GM12878 (cell line): ENCODE data around the gene TMEM163. TPM values are rescaled to one million over a fixed set of nuclear protein-coding genes. Genes with fewer than 3 reads are reported as not detected.

Experiments
- ATAC-seq: fragments of 200-7000 bp; cut with Tn5 transposase; 3 replicates; pipeline ENCODE4 v1.9.1; 2020; ENCODE audit warnings: mild to moderate bottlenecking, moderate library complexity
- BruUV-seq: library from RNA; stranded (reverse); fragments of 400-500 nt; replicated peaks from 2 replicates; lab custom pipeline; 2021; lab: Mats Ljungman, UMichigan
- CTCF ChIA-PET: fragments of 300-600 bp; sonication (Branson Sonifier 250); formaldehyde crosslinking; extraction: SDS; loops from one replicate; lab custom pipeline; 2021; ENCODE audit warnings: inconsistent platforms; lab: Yijun Ruan, JAX
- POLR2A ChIA-PET: fragments of 350-600 bp; formaldehyde crosslinking; extraction: SDS; loops from one replicate; lab custom pipeline; 2021; ENCODE audit warnings: inconsistent platforms; lab: Charles Lee
- RAD21 ChIA-PET: fragments of 300-600 bp; sonication (Branson Sonifier 250); formaldehyde crosslinking; loops from one replicate; lab custom pipeline; 2023; ENCODE audit warnings: antibody characterized with exemption; ENCODE audit not compliant: unreplicated experiment; lab: Charles Lee
- SMC1A ChIA-PET: fragments of 300-600 bp; sonication (Branson Sonifier 250); formaldehyde crosslinking; loops from one replicate; lab custom pipeline; 2023; ENCODE audit not compliant: unreplicated experiment, uncharacterized antibody; lab: Charles Lee
- DNase-seq: peaks from one replicate; pipeline ENCODE4 v3.0.0-alpha.2; 2011; ENCODE audit warnings: low read depth, low spot score
- FAIRE-seq: peaks from 3 replicates; lab custom pipeline; 2011; peaks lifted over from hg19 to GRCh38; lab: Jason Lieb, UNC
- H2AFZ ChIP-seq: 2 replicates; pipeline ENCODE4 v1.6.0; 2011; ENCODE audit warnings: low read depth, low read length, control low read depth; ENCODE audit not compliant: control insufficient read depth
- H3K27ac ChIP-seq: 2 replicates; pipeline ENCODE4 v1.5.1; 2011; ENCODE audit warnings: control low read depth; ENCODE audit not compliant: control insufficient read depth, insufficient read depth
- H3K27me3 ChIP-seq, 2 experiments: replicated peaks in 1 of 2; 2 replicates each; pipeline versions ENCODE4 v1.6.0 to v1.6.1; 2011; ENCODE audit warnings: low read length in 1 of 2; ENCODE audit not compliant: control insufficient read depth in 2 of 2, insufficient read depth in 2 of 2
- H3K36me3 ChIP-seq, 2 experiments: 2 replicates each; pipeline ENCODE4 v1.5.1; 2011; ENCODE audit warnings: low read length in 1 of 2; ENCODE audit not compliant: control insufficient read depth in 2 of 2, insufficient read depth in 2 of 2
- H3K4me1 ChIP-seq: 2 replicates; pipeline ENCODE4 v1.6.1; 2011; ENCODE audit warnings: mild to moderate bottlenecking, low read length, moderate library complexity, mixed read lengths; ENCODE audit not compliant: control insufficient read depth, insufficient read depth
- H3K4me2 ChIP-seq: 2 replicates; pipeline ENCODE4 v1.6.0; 2011; ENCODE audit warnings: control low read depth; ENCODE audit not compliant: control insufficient read depth, insufficient read depth
- H3K4me3 ChIP-seq: fragments of 200-600 bp; sonication (generic); 2 replicates; pipeline ENCODE4 v1.5.1; 2016
- H3K79me2 ChIP-seq: 2 replicates; pipeline ENCODE4 v1.6.0; 2011; ENCODE audit warnings: low read length; ENCODE audit not compliant: control insufficient read depth, insufficient read depth
- H3K9ac ChIP-seq: 2 replicates; pipeline ENCODE4 v1.8.0; 2011; ENCODE audit warnings: low read length, control low read depth, mixed read lengths; ENCODE audit not compliant: control insufficient read depth, insufficient read depth
- H3K9me3 ChIP-seq: replicated peaks from 3 replicates; pipeline ENCODE4 v1.5.1; 2011; ENCODE audit warnings: mild to moderate bottlenecking, low read length; ENCODE audit not compliant: control insufficient read depth, insufficient read depth
- H4K20me1 ChIP-seq: 2 replicates; pipeline ENCODE4 v1.6.0; 2011; ENCODE audit not compliant: control insufficient read depth, insufficient read depth
- ATF2 ChIP-seq: IDR thresholded peaks from 2 replicates; pipeline ENCODE4 v1.6.1; 2012; ENCODE audit warnings: low read length, inconsistent platforms
- BCLAF1 ChIP-seq: fragments of 450-650 bp; IDR thresholded peaks from 2 replicates; pipeline ENCODE4 v1.6.1; 2017; ENCODE audit warnings: antibody characterized with exemption, mild to moderate bottlenecking, moderate library complexity
- IKZF1 ChIP-seq: fragments of 450-650 bp; conservative IDR thresholded peaks from 2 replicates; pipeline ENCODE4 v1.6.1; 2017; ENCODE audit warnings: antibody characterized with exemption, mild to moderate bottlenecking
- IKZF2 ChIP-seq, 2 experiments: fragments of 450-650 bp; IDR thresholded peaks; 2 replicates each; pipeline ENCODE4 v1.6.1; 2017; ENCODE audit warnings: mild to moderate bottlenecking in 2 of 2, moderate library complexity in 2 of 2
- KDM1A ChIP-seq: fragments of 200-600 bp; sonication (generic); IDR thresholded peaks from 2 replicates; pipeline ENCODE4 v1.6.1; 2016; ENCODE audit warnings: borderline replicate concordance
- MYB ChIP-seq: fragments of 150-350 bp; IDR thresholded peaks from 2 replicates; pipeline ENCODE4 v1.6.1; 2014; ENCODE audit warnings: mild to moderate bottlenecking, low read depth, low read length, borderline replicate concordance
- NFYA ChIP-seq: IDR thresholded peaks from 2 replicates; pipeline ENCODE4 v1.6.1; 2011; ENCODE audit warnings: low read depth, mild to moderate bottlenecking, low read length, improper control_type of control experiment, borderline replicate concordance
- POLR2A ChIP-seq: IDR thresholded peaks from 2 replicates; pipeline ENCODE4 v1.6.1; 2011; ENCODE audit warnings: low read depth, mild to moderate bottlenecking, low read length
- POU2F2 ChIP-seq: IDR thresholded peaks from 3 replicates; pipeline ENCODE4 v1.6.1; 2011; ENCODE audit warnings: low read depth, mild to moderate bottlenecking, low read length, borderline replicate concordance
- RCOR1 ChIP-seq: conservative IDR thresholded peaks from 2 replicates; pipeline ENCODE4 v1.6.1; 2012; ENCODE audit warnings: low read depth, low read length, improper control_type of control experiment
- SMARCA5 ChIP-seq: fragments of 450-650 bp; IDR thresholded peaks from 2 replicates; pipeline ENCODE4 v1.6.1; 2017; ENCODE audit warnings: mild to moderate bottlenecking
- ZNF274 ChIP-seq: IDR thresholded peaks from one replicate; pipeline ENCODE4 v1.8.0; 2011; ENCODE audit not compliant: insufficient read length, insufficient read depth
- WGBS: methylation state at CpG from one replicate; pipeline ENCODE4 v1.1.6; 2016; ENCODE audit warnings: low lambda C conversion rate; ENCODE audit not compliant: insufficient replicate concordance, insufficient coverage; ENCODE audit errors: missing lambda C conversion rate; 5-methylcytosine and 5-hydroxymethylcytosine counted together
- in situ Hi-C: fragments of 300-500 bp; cut with MboI; formaldehyde crosslinking; loops from 9 replicates; pipeline ENCODE4 v1.14.3; 2018; ENCODE audit warnings: mixed read lengths
- intact Hi-C: fragments of 100-400 bp; cut with micrococcal nuclease; formaldehyde crosslinking; loops from one replicate; pipeline ENCODE4 v1.14.2; 2022; ENCODE audit not compliant: unreplicated experiment
- polyA plus RNA-seq, 11 experiments: library from polyadenylated mRNA; depleted of rRNA in 4 of 11; unstranded in 6 of 11; stranded (reverse) in 5 of 11; fragments of >200 nt; fragmentation: Nextera tagmentation in 4 of 11; fragmentation: Illumina TruSeq in 1 of 11; extraction: Ambion mirVana in 4 of 11; extraction: Trizol in 1 of 11; gene quantifications; 1 replicate in 1 of 11; 2 replicates in 10 of 11; pipeline versions ENCODE4 v1.2.1 to v1.2.3, GENCODE V29; 2011 to 2016; ENCODE audit warnings: inconsistent platforms in 2 of 11, missing spikeins in 2 of 11, low read depth in 1 of 11
- total RNA-seq, 4 experiments: library from RNA; depleted of rRNA in 3 of 4; stranded (reverse); fragments of >200 nt in 3 of 4; fragmentation: Illumina TruSeq in 1 of 4; extraction: Trizol in 1 of 4; gene quantifications; 2 replicates each; pipeline versions ENCODE4 v1.2.1 to v1.2.3, GENCODE V29; 2013 to 2021

TMEM163 gene
- total and polyA plus RNA-seq, 10 of the 15 experiments (the other 5 are each of a cell fraction or from before 2014, with no cell fraction given), result 0.05 to 0.11 (median 0.07) TPM; not detected in 4

- no TSS peak for BruUV-seq
- DNase-seq (no peak), ATAC-seq (no peak), FAIRE-seq (no peak)
- H3K36me3 ChIP-seq, result peaks cover 17 to 49% of the 10 kb centered on the region in 2 experiments
- H4K20me1 ChIP-seq, result no peaks in the 10 kb centered on the region
- H3K9ac ChIP-seq, result no peak overlapping the region
- intact Hi-C loops (no loop called here), in situ Hi-C loops (no loop called here)
- TF ChIP-seq IKZF1 (no peak), SMARCA5 (no peak), POLR2A (no peak), BCLAF1 (no peak), POU2F2 (no peak), NFYA (no peak), IKZF2 (IDR thresholded peaks at IDR 0.05) (no peak), RCOR1 (no peak), KDM1A (no peak), ATF2 (no peak), MYB (no peak), ZNF274 (no peak)
- SMC1A ChIA-PET, result interaction anchor here (1.0 to 3.1 kb wide), 3 partner anchors 113 to 317 kb away, joined by 3 to 9 read pairs (median 3); no protein-coding TSS in a partner anchor
- no peak overlapping the region for H3K4me2 ChIP-seq
- RAD21 ChIA-PET, result interaction anchor here (1.1 to 1.3 kb wide), 2 partner anchors 24 to 317 kb away, joined by 3 read pairs; no protein-coding TSS in a partner anchor
- H2AFZ ChIP-seq, result no peak overlapping the region
- CTCF ChIA-PET, result interaction anchor here (1.7 to 3.9 kb wide), 2 partner anchors 16 to 318 kb away, joined by 5 to 25 read pairs; no protein-coding TSS in a partner anchor
- H3K27ac ChIP-seq, result no peak overlapping the region
- no peak overlapping the region for H3K4me3 ChIP-seq
- H3K4me1 ChIP-seq, result no peaks in the 10 kb centered on the region
- 96% methylated on average over 4 of the region's 4 CpGs for WGBS
- H3K27me3 ChIP-seq, result no peaks in the 10 kb centered on the region
- no peaks in the 10 kb centered on the region for H3K79me2 ChIP-seq
- POLR2A ChIA-PET, result no interaction called here
- no peaks in the 10 kb centered on the region for H3K9me3 ChIP-seq
Measured at GRCh38 chr2:134435505-134435904, 283.3 kb downstream of the TMEM163 start.
